A673 (cell line): Measurements from ENCODE around the gene LRCOL1.

ENCODE experiments used
- CTCF ChIP-seq: fragments of 300-800, 200-600 bp; sonication (generic); conservative IDR thresholded peaks from 2 replicates; pipeline ENCODE4 v1.5.1; 2017; ENCODE audit warnings: low read depth, mild to moderate bottlenecking, antibody characterized with exemption, low read length, moderate library complexity, mixed read lengths
- EZH2 ChIP-seq: fragments of 200-600 bp; sonication (generic); IDR thresholded peaks from 2 replicates; pipeline ENCODE4 v1.6.1; 2017; ENCODE audit warnings: borderline replicate concordance, low read depth, mild to moderate bottlenecking, mixed read lengths, antibody characterized with exemption, low read length; ENCODE audit not compliant: poor library complexity, severe bottlenecking

GRCh38 chr12:132568301-132568700, 42.1 kb downstream of the LRCOL1 start:
- TF ChIP-seq CTCF (no peak), EZH2 (no peak)
